GM23338 (cell line): ENCODE results near the gene MICALL2. TPM values are rescaled to one million over a fixed set of nuclear protein-coding genes. Genes with fewer than 3 reads are reported as not detected.

Experiments
- ATAC-seq: fragments of 200-7000 bp; cut with Tn5 transposase; 3 replicates; pipeline ENCODE4 v1.9.1; 2020
- DNase-seq: peaks from one replicate; pipeline ENCODE4 v3.0.0-alpha.2; 2015; ENCODE audit warnings: low spot score
- H2AFZ ChIP-seq: fragments of 200-600 bp; sonication (generic); 2 replicates; pipeline ENCODE4 v1.8.0; 2016; ENCODE audit warnings: antibody characterized with exemption, mild to moderate bottlenecking, moderate library complexity
- H3F3A ChIP-seq: fragments of 200-600 bp; sonication (generic); replicated peaks from 2 replicates; pipeline ENCODE4 v1.8.0; 2017; ENCODE audit warnings: antibody characterized with exemption, mixed run types, low read depth
- H3K27ac ChIP-seq: fragments of 200-600 bp; sonication (generic); 2 replicates; pipeline ENCODE4 v1.6.1; 2016; ENCODE audit warnings: low read depth
- H3K27me3 ChIP-seq: fragments of 200-600 bp; sonication (generic); 2 replicates; pipeline ENCODE4 v1.8.0; 2016; ENCODE audit warnings: mild to moderate bottlenecking, mixed run types, moderate library complexity; ENCODE audit not compliant: insufficient read depth
- H3K36me3 ChIP-seq: fragments of 200-600 bp; sonication (generic); 2 replicates; pipeline ENCODE4 v1.8.0; 2016; ENCODE audit warnings: mild to moderate bottlenecking; ENCODE audit not compliant: insufficient read depth
- H3K4me1 ChIP-seq: fragments of 200-600 bp; sonication (generic); 2 replicates; pipeline ENCODE4 v1.8.0; 2016; ENCODE audit warnings: mild to moderate bottlenecking, moderate library complexity; ENCODE audit not compliant: insufficient read depth
- H3K4me2 ChIP-seq: fragments of 200-600 bp; sonication (generic); 2 replicates; pipeline ENCODE4 v1.7.1; 2017; ENCODE audit warnings: mixed run types
- H3K4me3 ChIP-seq: fragments of 200-600 bp; sonication (generic); 2 replicates; pipeline ENCODE4 v1.6.1; 2016; ENCODE audit warnings: mixed run types
- H3K79me2 ChIP-seq: fragments of 200-600 bp; sonication (generic); replicated peaks from 2 replicates; pipeline ENCODE4 v1.8.0; 2017; ENCODE audit warnings: mild to moderate bottlenecking; ENCODE audit not compliant: insufficient read depth
- H3K9me2 ChIP-seq: fragments of 200-600 bp; sonication (generic); 2 replicates; pipeline ENCODE4 v1.8.0; 2017; ENCODE audit not compliant: insufficient read depth
- H4K20me1 ChIP-seq: fragments of 200-600 bp; sonication (generic); replicated peaks from 2 replicates; pipeline ENCODE4 v1.8.0; 2017; ENCODE audit warnings: mild to moderate bottlenecking; ENCODE audit not compliant: insufficient read depth
- H3K27ac Mint-ChIP-seq: 2 replicates; pipeline ENCODE4 v1.8.0; 2020; ENCODE audit warnings: inconsistent platforms, mild to moderate bottlenecking, moderate library complexity, mixed read lengths
- H3K27me3 Mint-ChIP-seq: 3 replicates; pipeline ENCODE4 v1.8.0; 2022; ENCODE audit warnings: low read depth, mild to moderate bottlenecking, moderate library complexity, mixed read lengths, inconsistent platforms; ENCODE audit not compliant: insufficient read depth, poor library complexity
- H3K36me3 Mint-ChIP-seq: 3 replicates; pipeline ENCODE4 v1.8.0; 2021; ENCODE audit warnings: low read depth, mild to moderate bottlenecking, inconsistent platforms, moderate library complexity, mixed read lengths
- H3K4me1 Mint-ChIP-seq: 3 replicates; pipeline ENCODE4 v1.8.0; 2020; ENCODE audit warnings: mild to moderate bottlenecking, inconsistent platforms, mixed read lengths
- H3K4me3 Mint-ChIP-seq: 3 replicates; pipeline ENCODE4 v1.8.0; 2021; ENCODE audit warnings: moderate library complexity, mild to moderate bottlenecking, inconsistent platforms, mixed read lengths
- H3K9me3 Mint-ChIP-seq: 3 replicates; pipeline ENCODE4 v1.8.0; 2020; ENCODE audit warnings: moderate library complexity, mild to moderate bottlenecking, inconsistent platforms, mixed read lengths
- NANOG ChIP-seq: IDR thresholded peaks from 2 replicates; pipeline ENCODE4 v1.6.1; 2016; ENCODE audit warnings: antibody characterized with exemption, borderline replicate concordance
- STAT1 ChIP-seq: IDR thresholded peaks from one replicate; pipeline ENCODE4 v1.6.1; 2016; ENCODE audit warnings: antibody characterized with exemption; ENCODE audit not compliant: unreplicated experiment
- ZNF114 ChIP-seq: fragments of 250-450 bp; sonication (Bioruptor Pico); IDR thresholded peaks from 2 replicates; pipeline ENCODE4 v1.5.0; 2020; ENCODE audit warnings: mild to moderate bottlenecking, moderate library complexity
- polyA plus RNA-seq: library from polyadenylated mRNA; unstranded; fragments of >200 nt; fragmentation: Nextera tagmentation; extraction: Ambion mirVana; gene quantifications from 2 replicates; pipeline ENCODE4 v1.2.1, GENCODE V29; 2016
- total RNA-seq: library from RNA; depleted of rRNA; stranded (reverse); fragments of >200 nt; shearing (Covaris generic); gene quantifications from 2 replicates; pipeline ENCODE4 v1.2.3, GENCODE V29; 2014
- TF ChIP-seq, protein P1 (sequence below): fragments of 250-450 bp; sonication (Bioruptor Pico); IDR thresholded peaks from 2 replicates; pipeline ENCODE4 v1.5.0; 2020; ENCODE audit warnings: mild to moderate bottlenecking, moderate library complexity
- TF ChIP-seq, protein P2 (sequence below): IDR thresholded peaks from one replicate; pipeline ENCODE4 v1.6.1; 2018; ENCODE audit warnings: antibody characterized with exemption; ENCODE audit not compliant: unreplicated experiment
- TF ChIP-seq, protein P3 (sequence below), 2 experiments: fragments of 200-600 bp in 1 of 2; sonication (generic) in 1 of 2; conservative IDR thresholded peaks; 2 replicates each; pipeline versions ENCODE4 v1.5.1 to v1.6.1; 2016 to 2017; ENCODE audit warnings: antibody characterized with exemption in 2 of 2, low read depth in 2 of 2, mild to moderate bottlenecking in 2 of 2, moderate library complexity in 1 of 2

MICALL2 gene
- total and polyA plus RNA-seq, 2 experiments from 2014 or later: 7.0 to 13.0 TPM

DNA sequence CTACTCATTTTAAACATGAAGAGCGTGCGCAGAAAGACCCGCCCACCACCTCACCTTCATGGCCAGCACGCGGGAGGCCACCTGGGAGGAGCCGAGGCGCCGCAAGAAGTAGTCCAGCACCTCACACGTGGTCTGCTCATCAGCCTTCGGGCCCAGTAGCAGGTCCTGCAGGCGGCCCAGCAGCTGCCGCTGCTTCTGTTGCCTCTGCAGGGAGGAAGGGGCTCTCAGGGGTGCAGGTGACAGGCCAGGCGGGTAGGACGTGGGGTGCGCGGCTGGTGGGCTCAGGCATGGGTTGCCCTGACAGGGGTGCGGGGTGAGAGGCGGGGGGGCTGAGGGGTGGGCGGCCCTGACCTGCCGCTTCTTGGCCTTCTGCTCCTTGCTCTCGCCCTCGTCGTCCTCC lies 27.3 kb upstream of the MICALL2 start:
- H3K36me3 ChIP-seq: no peaks in the 10 kb centered on the region; the same call in 1 of the 2 replicates
- no peaks in the 10 kb centered on the region for H3K4me1 ChIP-seq

More for the DNA sequence above, 27.3 kb upstream of the MICALL2 start:
- Histone ChIP-seq H3K4me3 (no peak overlapping the region), H4K20me1 (peaks cover 4% of the 10 kb centered on the region; the same call in 1 of the 2 replicates), H3K27ac (no peak overlapping the region), H3K79me2 (no peaks in the 10 kb centered on the region), H3K9me2 (no peaks in the 10 kb centered on the region), H3K27me3 (no peaks in the 10 kb centered on the region), H3F3A (no peaks in the 10 kb centered on the region), H3K4me2 (no peak overlapping the region), H2AFZ (no peak overlapping the region)
- TF ChIP-seq STAT1 (no peak), ZNF114 (CRISPR knock-in tag) (no peak), NANOG (no peak)
- TF ChIP-seq, protein P1, sequence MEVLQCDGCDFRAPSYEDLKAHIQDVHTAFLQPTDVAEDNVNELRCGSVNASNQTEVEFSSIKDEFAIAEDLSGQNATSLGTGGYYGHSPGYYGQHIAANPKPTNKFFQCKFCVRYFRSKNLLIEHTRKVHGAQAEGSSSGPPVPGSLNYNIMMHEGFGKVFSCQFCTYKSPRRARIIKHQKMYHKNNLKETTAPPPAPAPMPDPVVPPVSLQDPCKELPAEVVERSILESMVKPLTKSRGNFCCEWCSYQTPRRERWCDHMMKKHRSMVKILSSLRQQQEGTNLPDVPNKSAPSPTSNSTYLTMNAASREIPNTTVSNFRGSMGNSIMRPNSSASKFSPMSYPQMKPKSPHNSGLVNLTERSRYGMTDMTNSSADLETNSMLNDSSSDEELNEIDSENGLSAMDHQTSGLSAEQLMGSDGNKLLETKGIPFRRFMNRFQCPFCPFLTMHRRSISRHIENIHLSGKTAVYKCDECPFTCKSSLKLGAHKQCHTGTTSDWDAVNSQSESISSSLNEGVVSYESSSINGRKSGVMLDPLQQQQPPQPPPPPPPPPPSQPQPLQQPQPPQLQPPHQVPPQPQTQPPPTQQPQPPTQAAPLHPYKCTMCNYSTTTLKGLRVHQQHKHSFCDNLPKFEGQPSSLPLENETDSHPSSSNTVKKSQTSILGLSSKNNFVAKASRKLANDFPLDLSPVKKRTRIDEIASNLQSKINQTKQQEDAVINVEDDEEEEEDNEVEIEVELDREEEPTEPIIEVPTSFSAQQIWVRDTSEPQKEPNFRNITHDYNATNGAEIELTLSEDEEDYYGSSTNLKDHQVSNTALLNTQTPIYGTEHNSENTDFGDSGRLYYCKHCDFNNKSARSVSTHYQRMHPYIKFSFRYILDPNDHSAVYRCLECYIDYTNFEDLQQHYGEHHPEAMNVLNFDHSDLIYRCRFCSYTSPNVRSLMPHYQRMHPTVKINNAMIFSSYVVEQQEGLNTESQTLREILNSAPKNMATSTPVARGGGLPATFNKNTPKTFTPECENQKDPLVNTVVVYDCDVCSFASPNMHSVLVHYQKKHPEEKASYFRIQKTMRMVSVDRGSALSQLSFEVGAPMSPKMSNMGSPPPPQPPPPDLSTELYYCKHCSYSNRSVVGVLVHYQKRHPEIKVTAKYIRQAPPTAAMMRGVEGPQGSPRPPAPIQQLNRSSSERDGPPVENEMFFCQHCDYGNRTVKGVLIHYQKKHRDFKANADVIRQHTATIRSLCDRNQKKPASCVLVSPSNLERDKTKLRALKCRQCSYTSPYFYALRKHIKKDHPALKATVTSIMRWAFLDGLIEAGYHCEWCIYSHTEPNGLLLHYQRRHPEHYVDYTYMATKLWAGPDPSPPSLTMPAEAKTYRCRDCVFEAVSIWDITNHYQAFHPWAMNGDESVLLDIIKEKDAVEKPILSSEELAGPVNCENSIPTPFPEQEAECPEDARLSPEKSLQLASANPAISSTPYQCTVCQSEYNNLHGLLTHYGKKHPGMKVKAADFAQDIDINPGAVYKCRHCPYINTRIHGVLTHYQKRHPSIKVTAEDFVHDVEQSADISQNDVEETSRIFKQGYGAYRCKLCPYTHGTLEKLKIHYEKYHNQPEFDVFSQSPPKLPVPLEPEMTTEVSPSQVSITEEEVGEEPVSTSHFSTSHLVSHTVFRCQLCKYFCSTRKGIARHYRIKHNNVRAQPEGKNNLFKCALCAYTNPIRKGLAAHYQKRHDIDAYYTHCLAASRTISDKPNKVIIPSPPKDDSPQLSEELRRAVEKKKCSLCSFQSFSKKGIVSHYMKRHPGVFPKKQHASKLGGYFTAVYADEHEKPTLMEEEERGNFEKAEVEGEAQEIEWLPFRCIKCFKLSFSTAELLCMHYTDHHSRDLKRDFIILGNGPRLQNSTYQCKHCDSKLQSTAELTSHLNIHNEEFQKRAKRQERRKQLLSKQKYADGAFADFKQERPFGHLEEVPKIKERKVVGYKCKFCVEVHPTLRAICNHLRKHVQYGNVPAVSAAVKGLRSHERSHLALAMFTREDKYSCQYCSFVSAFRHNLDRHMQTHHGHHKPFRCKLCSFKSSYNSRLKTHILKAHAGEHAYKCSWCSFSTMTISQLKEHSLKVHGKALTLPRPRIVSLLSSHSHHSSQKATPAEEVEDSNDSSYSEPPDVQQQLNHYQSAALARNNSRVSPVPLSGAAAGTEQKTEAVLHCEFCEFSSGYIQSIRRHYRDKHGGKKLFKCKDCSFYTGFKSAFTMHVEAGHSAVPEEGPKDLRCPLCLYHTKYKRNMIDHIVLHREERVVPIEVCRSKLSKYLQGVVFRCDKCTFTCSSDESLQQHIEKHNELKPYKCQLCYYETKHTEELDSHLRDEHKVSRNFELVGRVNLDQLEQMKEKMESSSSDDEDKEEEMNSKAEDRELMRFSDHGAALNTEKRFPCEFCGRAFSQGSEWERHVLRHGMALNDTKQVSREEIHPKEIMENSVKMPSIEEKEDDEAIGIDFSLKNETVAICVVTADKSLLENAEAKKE (CRISPR knock-in tag): no peak
- TF ChIP-seq, protein P2, sequence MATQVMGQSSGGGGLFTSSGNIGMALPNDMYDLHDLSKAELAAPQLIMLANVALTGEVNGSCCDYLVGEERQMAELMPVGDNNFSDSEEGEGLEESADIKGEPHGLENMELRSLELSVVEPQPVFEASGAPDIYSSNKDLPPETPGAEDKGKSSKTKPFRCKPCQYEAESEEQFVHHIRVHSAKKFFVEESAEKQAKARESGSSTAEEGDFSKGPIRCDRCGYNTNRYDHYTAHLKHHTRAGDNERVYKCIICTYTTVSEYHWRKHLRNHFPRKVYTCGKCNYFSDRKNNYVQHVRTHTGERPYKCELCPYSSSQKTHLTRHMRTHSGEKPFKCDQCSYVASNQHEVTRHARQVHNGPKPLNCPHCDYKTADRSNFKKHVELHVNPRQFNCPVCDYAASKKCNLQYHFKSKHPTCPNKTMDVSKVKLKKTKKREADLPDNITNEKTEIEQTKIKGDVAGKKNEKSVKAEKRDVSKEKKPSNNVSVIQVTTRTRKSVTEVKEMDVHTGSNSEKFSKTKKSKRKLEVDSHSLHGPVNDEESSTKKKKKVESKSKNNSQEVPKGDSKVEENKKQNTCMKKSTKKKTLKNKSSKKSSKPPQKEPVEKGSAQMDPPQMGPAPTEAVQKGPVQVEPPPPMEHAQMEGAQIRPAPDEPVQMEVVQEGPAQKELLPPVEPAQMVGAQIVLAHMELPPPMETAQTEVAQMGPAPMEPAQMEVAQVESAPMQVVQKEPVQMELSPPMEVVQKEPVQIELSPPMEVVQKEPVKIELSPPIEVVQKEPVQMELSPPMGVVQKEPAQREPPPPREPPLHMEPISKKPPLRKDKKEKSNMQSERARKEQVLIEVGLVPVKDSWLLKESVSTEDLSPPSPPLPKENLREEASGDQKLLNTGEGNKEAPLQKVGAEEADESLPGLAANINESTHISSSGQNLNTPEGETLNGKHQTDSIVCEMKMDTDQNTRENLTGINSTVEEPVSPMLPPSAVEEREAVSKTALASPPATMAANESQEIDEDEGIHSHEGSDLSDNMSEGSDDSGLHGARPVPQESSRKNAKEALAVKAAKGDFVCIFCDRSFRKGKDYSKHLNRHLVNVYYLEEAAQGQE: no peak
- TF ChIP-seq, protein P3, sequence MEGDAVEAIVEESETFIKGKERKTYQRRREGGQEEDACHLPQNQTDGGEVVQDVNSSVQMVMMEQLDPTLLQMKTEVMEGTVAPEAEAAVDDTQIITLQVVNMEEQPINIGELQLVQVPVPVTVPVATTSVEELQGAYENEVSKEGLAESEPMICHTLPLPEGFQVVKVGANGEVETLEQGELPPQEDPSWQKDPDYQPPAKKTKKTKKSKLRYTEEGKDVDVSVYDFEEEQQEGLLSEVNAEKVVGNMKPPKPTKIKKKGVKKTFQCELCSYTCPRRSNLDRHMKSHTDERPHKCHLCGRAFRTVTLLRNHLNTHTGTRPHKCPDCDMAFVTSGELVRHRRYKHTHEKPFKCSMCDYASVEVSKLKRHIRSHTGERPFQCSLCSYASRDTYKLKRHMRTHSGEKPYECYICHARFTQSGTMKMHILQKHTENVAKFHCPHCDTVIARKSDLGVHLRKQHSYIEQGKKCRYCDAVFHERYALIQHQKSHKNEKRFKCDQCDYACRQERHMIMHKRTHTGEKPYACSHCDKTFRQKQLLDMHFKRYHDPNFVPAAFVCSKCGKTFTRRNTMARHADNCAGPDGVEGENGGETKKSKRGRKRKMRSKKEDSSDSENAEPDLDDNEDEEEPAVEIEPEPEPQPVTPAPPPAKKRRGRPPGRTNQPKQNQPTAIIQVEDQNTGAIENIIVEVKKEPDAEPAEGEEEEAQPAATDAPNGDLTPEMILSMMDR (conservative IDR thresholded peaks at IDR 0.05; ENCODE audit: low read depth in 2 of 2): no peak
- peaks cover 49% of the 10 kb centered on the region for H3K36me3 Mint-ChIP-seq
- H3K4me1 Mint-ChIP-seq: no peaks in the 10 kb centered on the region
- H3K27me3 Mint-ChIP-seq: peaks cover 10% of the 10 kb centered on the region
- ATAC-seq: no peak
- DNase-seq: no peak
- no peak overlapping the region for H3K27ac Mint-ChIP-seq
- no peak overlapping the region for H3K4me3 Mint-ChIP-seq
- no peaks in the 10 kb centered on the region for H3K9me3 Mint-ChIP-seq
